HepG2 (cell line): ENCODE data around the gene TAF1B. TPM values are rescaled to one million over a fixed set of nuclear protein-coding genes. Genes with fewer than 3 reads are reported as not detected.

Source experiments
- BORCS8-MEF2B ChIP-seq: sonication (generic); formaldehyde crosslinking; IDR thresholded peaks from 2 replicates; pipeline ENCODE4 v1.8.0; 2022; ENCODE audit warnings: mild to moderate bottlenecking, missing genetic modification reagents
- GATAD2A ChIP-seq: IDR thresholded peaks from 2 replicates; pipeline ENCODE4 v1.6.1; 2016
- HDAC2 ChIP-seq: sonication (generic); formaldehyde crosslinking; IDR thresholded peaks from 2 replicates; pipeline ENCODE4 v1.4.0; 2020; ENCODE audit warnings: missing genetic modification reagents
- JUN ChIP-seq: sonication (generic); formaldehyde crosslinking; IDR thresholded peaks from 2 replicates; pipeline ENCODE4 v1.4.0; 2020; ENCODE audit warnings: mild to moderate bottlenecking, missing genetic modification reagents
- KAT2B ChIP-seq: fragments of 150-350 bp; IDR thresholded peaks from 2 replicates; pipeline ENCODE4 v1.6.1; 2014; ENCODE audit warnings: low read depth, low read length, borderline replicate concordance
- KDM3A ChIP-seq: IDR thresholded peaks from 2 replicates; pipeline ENCODE4 v1.6.1; 2018; ENCODE audit warnings: low read depth, missing compliant biosample characterization
- KLF12 ChIP-seq: sonication (generic); formaldehyde crosslinking; IDR thresholded peaks from 2 replicates; pipeline ENCODE4 v1.4.0; 2020; ENCODE audit warnings: missing genetic modification reagents, borderline replicate concordance
- MIER3 ChIP-seq: IDR thresholded peaks from 2 replicates; pipeline ENCODE4 v1.6.1; 2016; ENCODE audit warnings: missing compliant biosample characterization, borderline replicate concordance
- PCBP1 ChIP-seq: fragments of 200-400 bp; formaldehyde crosslinking; IDR thresholded peaks from 2 replicates; pipeline ENCODE4 v1.6.1; 2017; ENCODE audit warnings: mild to moderate bottlenecking, low read depth, low read length, borderline replicate concordance
- RELA ChIP-seq: sonication (generic); formaldehyde crosslinking; IDR thresholded peaks from 2 replicates; pipeline ENCODE4 v1.4.0; 2020; ENCODE audit warnings: missing genetic modification reagents
- SP140L ChIP-seq: sonication (generic); formaldehyde crosslinking; IDR thresholded peaks from 2 replicates; pipeline ENCODE4 v1.4.0; 2020; ENCODE audit warnings: missing genetic modification reagents, borderline replicate concordance
- TCF7 ChIP-seq: sonication (generic); IDR thresholded peaks from 2 replicates; pipeline ENCODE4 v1.6.1; 2016; ENCODE audit warnings: antibody characterized with exemption, low read depth
- TGIF2 ChIP-seq: IDR thresholded peaks from 2 replicates; pipeline ENCODE4 v1.6.1; 2016; ENCODE audit warnings: control low read depth, missing compliant biosample characterization
- ZFP82 ChIP-seq: sonication (generic); formaldehyde crosslinking; IDR thresholded peaks from 2 replicates; pipeline ENCODE4 v1.5.1; 2020; ENCODE audit warnings: mild to moderate bottlenecking, missing genetic modification reagents, borderline replicate concordance
- ZFP90 ChIP-seq: sonication (generic); formaldehyde crosslinking; IDR thresholded peaks from 2 replicates; pipeline ENCODE4 v1.8.0; 2022; ENCODE audit warnings: missing genetic modification reagents, mild to moderate bottlenecking, inconsistent platforms, borderline replicate concordance
- ZNF264 ChIP-seq: sonication (generic); formaldehyde crosslinking; IDR thresholded peaks from 2 replicates; pipeline ENCODE4 v1.4.0; 2020; ENCODE audit warnings: missing genetic modification reagents
- ZNF44 ChIP-seq: sonication (generic); formaldehyde crosslinking; IDR thresholded peaks from 2 replicates; pipeline ENCODE4 v1.5.1; 2020; ENCODE audit warnings: mild to moderate bottlenecking, missing genetic modification reagents
- ZNF891 ChIP-seq: sonication (generic); formaldehyde crosslinking; IDR thresholded peaks from 2 replicates; pipeline ENCODE4 v1.5.0; 2020; ENCODE audit warnings: mild to moderate bottlenecking, missing genetic modification reagents
- polyA plus RNA-seq, 8 experiments: library from polyadenylated mRNA; depleted of rRNA in 3 of 8; stranded (reverse) in 7 of 8; unstranded in 1 of 8; fragments of >200 nt; fragmentation: Illumina TruSeq in 4 of 8; extraction: Trizol in 4 of 8; gene quantifications; 2 replicates each; pipeline versions ENCODE4 v1.2.1 to v1.2.3, GENCODE V29; 2011 to 2016; ENCODE audit warnings: low read depth in 4 of 8, missing spikeins in 1 of 8, mixed read lengths in 1 of 8; ENCODE audit not compliant: insufficient read depth in 1 of 8
- total RNA-seq, 5 experiments: library from RNA; depleted of rRNA; stranded (reverse); fragments of >200 nt; fragmentation: Illumina TruSeq; extraction: Trizol; gene quantifications; 2 replicates each; pipeline ENCODE4 v1.2.3, GENCODE V29; 2016; ENCODE audit warnings: low read depth in 1 of 5
- TF ChIP-seq, protein P1 (sequence below): sonication (generic); formaldehyde crosslinking; conservative IDR thresholded peaks from 2 replicates; pipeline ENCODE4 v1.5.0; 2020; ENCODE audit warnings: missing genetic modification reagents
- TF ChIP-seq, protein P2 (sequence below): IDR thresholded peaks from 2 replicates; pipeline ENCODE4 v1.6.1; 2016; ENCODE audit warnings: low read depth, control low read depth
- TF ChIP-seq, protein P3 (sequence below): IDR thresholded peaks from 2 replicates; pipeline ENCODE4 v1.6.1; 2016
- TF ChIP-seq, protein P4 (sequence below): sonication (generic); formaldehyde crosslinking; IDR thresholded peaks from 2 replicates; pipeline ENCODE4 v1.5.0; 2020; ENCODE audit warnings: missing genetic modification reagents
- TF ChIP-seq, protein P5 (sequence below): sonication (generic); formaldehyde crosslinking; IDR thresholded peaks from 2 replicates; pipeline ENCODE4 v1.4.0; 2020; ENCODE audit warnings: mild to moderate bottlenecking, missing genetic modification reagents

The TAF1B gene
- total and polyA plus RNA-seq, 2 of the 13 experiments (the other 11 are each of a cell fraction or from before 2014, with no cell fraction given) = 13.3 to 27.7 TPM

DNA sequence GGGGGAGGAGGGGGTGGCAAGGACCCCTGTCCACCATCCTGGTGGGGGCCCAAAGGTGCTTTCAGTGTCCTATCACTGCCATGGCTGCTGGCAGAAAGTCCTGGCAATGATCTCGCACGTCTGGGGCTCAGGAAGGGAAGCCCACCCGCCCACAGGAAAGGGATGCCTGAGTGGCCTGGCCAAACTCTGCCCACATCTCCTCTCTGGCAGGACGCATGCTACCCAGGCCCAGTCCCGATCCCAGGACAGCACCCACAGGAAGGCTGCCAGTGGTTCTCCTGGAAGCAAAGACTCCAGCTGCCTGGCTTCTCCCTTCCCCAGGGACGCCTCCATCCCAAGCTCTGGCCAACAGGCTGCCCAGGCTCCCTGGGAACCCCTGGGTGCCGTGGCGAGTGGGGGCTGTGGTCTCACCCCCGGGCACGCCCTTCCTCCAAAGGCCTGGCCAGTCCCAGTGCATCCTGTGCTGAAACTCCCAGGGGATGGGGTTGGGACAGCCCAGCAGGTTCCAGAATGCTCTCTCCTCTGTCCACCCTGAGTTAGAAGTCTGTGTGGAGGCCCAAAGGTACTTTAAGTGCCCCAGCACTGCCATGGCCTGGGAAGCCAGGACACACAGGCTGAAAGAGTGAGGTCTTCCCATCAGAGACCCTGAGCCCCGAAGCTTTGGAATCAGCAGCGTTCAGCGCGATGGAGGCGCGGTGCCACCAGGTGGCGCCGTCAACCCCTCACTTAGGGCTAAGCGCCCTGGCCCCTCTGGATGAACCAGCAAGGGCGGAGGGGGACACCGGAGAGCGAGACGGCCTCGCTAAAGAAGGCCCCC lies 29.8 kb upstream of the TAF1B start (continued):
- 0 out of 2 replicates have a peak, but pooled peaks have one; percentile 15 for TF ChIP-seq HDAC2
- TF ChIP-seq, protein P1, sequence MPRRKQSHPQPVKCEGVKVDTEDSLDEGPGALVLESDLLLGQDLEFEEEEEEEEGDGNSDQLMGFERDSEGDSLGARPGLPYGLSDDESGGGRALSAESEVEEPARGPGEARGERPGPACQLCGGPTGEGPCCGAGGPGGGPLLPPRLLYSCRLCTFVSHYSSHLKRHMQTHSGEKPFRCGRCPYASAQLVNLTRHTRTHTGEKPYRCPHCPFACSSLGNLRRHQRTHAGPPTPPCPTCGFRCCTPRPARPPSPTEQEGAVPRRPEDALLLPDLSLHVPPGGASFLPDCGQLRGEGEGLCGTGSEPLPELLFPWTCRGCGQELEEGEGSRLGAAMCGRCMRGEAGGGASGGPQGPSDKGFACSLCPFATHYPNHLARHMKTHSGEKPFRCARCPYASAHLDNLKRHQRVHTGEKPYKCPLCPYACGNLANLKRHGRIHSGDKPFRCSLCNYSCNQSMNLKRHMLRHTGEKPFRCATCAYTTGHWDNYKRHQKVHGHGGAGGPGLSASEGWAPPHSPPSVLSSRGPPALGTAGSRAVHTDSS = no peak
- no peak for TF ChIP-seq GATAD2A (CRISPR knock-in tag)
- peak; percentile 69; the same call in 1 of the 2 replicates for TF ChIP-seq KDM3A (CRISPR knock-in tag)
- TF ChIP-seq, protein P2, sequence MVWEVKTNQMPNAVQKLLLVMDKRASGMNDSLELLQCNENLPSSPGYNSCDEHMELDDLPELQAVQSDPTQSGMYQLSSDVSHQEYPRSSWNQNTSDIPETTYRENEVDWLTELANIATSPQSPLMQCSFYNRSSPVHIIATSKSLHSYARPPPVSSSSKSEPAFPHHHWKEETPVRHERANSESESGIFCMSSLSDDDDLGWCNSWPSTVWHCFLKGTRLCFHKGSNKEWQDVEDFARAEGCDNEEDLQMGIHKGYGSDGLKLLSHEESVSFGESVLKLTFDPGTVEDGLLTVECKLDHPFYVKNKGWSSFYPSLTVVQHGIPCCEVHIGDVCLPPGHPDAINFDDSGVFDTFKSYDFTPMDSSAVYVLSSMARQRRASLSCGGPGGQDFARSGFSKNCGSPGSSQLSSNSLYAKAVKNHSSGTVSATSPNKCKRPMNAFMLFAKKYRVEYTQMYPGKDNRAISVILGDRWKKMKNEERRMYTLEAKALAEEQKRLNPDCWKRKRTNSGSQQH = no peak
- no peak for TF ChIP-seq KLF12
- TF ChIP-seq ZNF891 (CRISPR knock-in tag) = peak; percentile 39; the same call in 1 of the 2 replicates
- TF ChIP-seq ZNF44 (CRISPR knock-in tag) = no peak
- TF ChIP-seq TGIF2 (CRISPR knock-in tag) = no peak
- TF ChIP-seq RELA (CRISPR knock-in tag) = no peak
- TF ChIP-seq, protein P3, sequence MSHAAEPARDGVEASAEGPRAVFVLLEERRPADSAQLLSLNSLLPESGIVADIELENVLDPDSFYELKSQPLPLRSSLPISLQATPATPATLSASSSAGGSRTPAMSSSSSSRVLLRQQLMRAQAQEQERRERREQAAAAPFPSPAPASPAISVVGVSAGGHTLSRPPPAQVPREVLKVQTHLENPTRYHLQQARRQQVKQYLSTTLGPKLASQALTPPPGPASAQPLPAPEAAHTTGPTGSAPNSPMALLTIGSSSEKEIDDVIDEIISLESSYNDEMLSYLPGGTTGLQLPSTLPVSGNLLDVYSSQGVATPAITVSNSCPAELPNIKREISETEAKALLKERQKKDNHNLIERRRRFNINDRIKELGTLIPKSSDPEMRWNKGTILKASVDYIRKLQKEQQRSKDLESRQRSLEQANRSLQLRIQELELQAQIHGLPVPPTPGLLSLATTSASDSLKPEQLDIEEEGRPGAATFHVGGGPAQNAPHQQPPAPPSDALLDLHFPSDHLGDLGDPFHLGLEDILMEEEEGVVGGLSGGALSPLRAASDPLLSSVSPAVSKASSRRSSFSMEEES (CRISPR knock-in tag) = no peak
- TF ChIP-seq, protein P4, sequence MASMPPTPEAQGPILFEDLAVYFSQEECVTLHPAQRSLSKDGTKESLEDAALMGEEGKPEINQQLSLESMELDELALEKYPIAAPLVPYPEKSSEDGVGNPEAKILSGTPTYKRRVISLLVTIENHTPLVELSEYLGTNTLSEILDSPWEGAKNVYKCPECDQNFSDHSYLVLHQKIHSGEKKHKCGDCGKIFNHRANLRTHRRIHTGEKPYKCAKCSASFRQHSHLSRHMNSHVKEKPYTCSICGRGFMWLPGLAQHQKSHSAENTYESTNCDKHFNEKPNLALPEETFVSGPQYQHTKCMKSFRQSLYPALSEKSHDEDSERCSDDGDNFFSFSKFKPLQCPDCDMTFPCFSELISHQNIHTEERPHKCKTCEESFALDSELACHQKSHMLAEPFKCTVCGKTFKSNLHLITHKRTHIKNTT (CRISPR knock-in tag) = no peak
- no peak for TF ChIP-seq KAT2B
- TF ChIP-seq ZFP90 (CRISPR knock-in tag) = no peak
- TF ChIP-seq JUN = no peak
- TF ChIP-seq SP140L (CRISPR knock-in tag) = no peak
- TF ChIP-seq ZFP82 = no peak
- TF ChIP-seq, protein P5, sequence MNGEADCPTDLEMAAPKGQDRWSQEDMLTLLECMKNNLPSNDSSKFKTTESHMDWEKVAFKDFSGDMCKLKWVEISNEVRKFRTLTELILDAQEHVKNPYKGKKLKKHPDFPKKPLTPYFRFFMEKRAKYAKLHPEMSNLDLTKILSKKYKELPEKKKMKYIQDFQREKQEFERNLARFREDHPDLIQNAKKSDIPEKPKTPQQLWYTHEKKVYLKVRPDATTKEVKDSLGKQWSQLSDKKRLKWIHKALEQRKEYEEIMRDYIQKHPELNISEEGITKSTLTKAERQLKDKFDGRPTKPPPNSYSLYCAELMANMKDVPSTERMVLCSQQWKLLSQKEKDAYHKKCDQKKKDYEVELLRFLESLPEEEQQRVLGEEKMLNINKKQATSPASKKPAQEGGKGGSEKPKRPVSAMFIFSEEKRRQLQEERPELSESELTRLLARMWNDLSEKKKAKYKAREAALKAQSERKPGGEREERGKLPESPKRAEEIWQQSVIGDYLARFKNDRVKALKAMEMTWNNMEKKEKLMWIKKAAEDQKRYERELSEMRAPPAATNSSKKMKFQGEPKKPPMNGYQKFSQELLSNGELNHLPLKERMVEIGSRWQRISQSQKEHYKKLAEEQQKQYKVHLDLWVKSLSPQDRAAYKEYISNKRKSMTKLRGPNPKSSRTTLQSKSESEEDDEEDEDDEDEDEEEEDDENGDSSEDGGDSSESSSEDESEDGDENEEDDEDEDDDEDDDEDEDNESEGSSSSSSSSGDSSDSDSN (CRISPR knock-in tag) = peak; percentile 46; the same call in 1 of the 2 replicates
- TF ChIP-seq ZNF264 (CRISPR knock-in tag) = no peak
- peak; percentile 20; the same call in 1 of the 2 replicates for TF ChIP-seq MIER3 (CRISPR knock-in tag)
- no peak for TF ChIP-seq PCBP1
- no peak for TF ChIP-seq BORCS8-MEF2B (CRISPR knock-in tag)
- TF ChIP-seq TCF7 = no peak
